WTC11 (cell line): Measurements from ENCODE around the gene KLHL25. TPM values are rescaled to one million over a fixed set of nuclear protein-coding genes. Genes with fewer than 3 reads are reported as not detected.

Experiments used
- ATAC-seq: fragments of 200-7000 bp; cut with Tn5 transposase; 2 replicates; pipeline ENCODE4 v1.10.0; 2021; ENCODE audit warnings: mild to moderate bottlenecking, moderate library complexity
- CTCF ChIA-PET: fragments of 300-600 bp; sonication (Branson Sonifier 250); formaldehyde crosslinking; loops from one replicate; lab custom pipeline; 2021; ENCODE audit warnings: antibody characterized with exemption; lab: Charles Lee
- POLR2A ChIA-PET: fragments of 350-600 bp; sonication (Branson Sonifier 250); formaldehyde crosslinking; loops from one replicate; lab custom pipeline; 2021; ENCODE audit warnings: antibody characterized with exemption; lab: Charles Lee
- DNase-seq: peaks from one replicate; pipeline ENCODE4 v3.0.0; 2021; ENCODE audit warnings: low spot score
- H3K27ac Mint-ChIP-seq: 2 replicates; pipeline ENCODE4 v1.8.0; 2021; ENCODE audit warnings: mixed read lengths
- H3K27me3 Mint-ChIP-seq: 2 replicates; pipeline ENCODE4 v1.8.0; 2021; ENCODE audit warnings: low read depth, mild to moderate bottlenecking, moderate library complexity, mixed read lengths
- H3K36me3 Mint-ChIP-seq: 2 replicates; pipeline ENCODE4 v1.8.0; 2021; ENCODE audit warnings: mixed read lengths
- H3K4me1 Mint-ChIP-seq: 2 replicates; pipeline ENCODE4 v1.8.0; 2022; ENCODE audit warnings: mixed read lengths
- H3K4me3 Mint-ChIP-seq: 2 replicates; pipeline ENCODE4 v1.8.0; 2021; ENCODE audit warnings: mild to moderate bottlenecking, moderate library complexity, mixed read lengths
- H3K9me3 Mint-ChIP-seq: 2 replicates; pipeline ENCODE4 v1.8.0; 2021; ENCODE audit warnings: mixed read lengths
- ATF2 ChIP-seq: sonication (generic); formaldehyde crosslinking; IDR thresholded peaks from 2 replicates; pipeline ENCODE4 v1.8.1; 2022; ENCODE audit warnings: low read depth, missing genetic modification reagents, borderline replicate concordance
- ATF3 ChIP-seq: sonication (generic); formaldehyde crosslinking; conservative IDR thresholded peaks from 2 replicates; pipeline ENCODE4 v1.8.1; 2022; ENCODE audit warnings: mild to moderate bottlenecking, missing genetic modification reagents
- CREM ChIP-seq: sonication (generic); formaldehyde crosslinking; IDR thresholded peaks from 2 replicates; pipeline ENCODE4 v1.8.1; 2022; ENCODE audit warnings: mild to moderate bottlenecking, missing genetic modification reagents, moderate library complexity
- E2F4 ChIP-seq: sonication (generic); formaldehyde crosslinking; IDR thresholded peaks from 2 replicates; pipeline ENCODE4 v1.8.1; 2022; ENCODE audit warnings: low read depth, mild to moderate bottlenecking, moderate library complexity, missing genetic modification reagents, borderline replicate concordance
- FOXK1 ChIP-seq: sonication (generic); formaldehyde crosslinking; IDR thresholded peaks from 2 replicates; pipeline ENCODE4 v1.8.0; 2022; ENCODE audit warnings: mild to moderate bottlenecking, moderate library complexity, missing genetic modification reagents
- HMGA2 ChIP-seq: fragments of 250-450 bp; sonication (Bioruptor Pico); IDR thresholded peaks from 2 replicates; pipeline ENCODE4 v1.4.0; 2021; ENCODE audit warnings: mild to moderate bottlenecking, moderate library complexity
- JAZF1 ChIP-seq: fragments of 250-450 bp; sonication (Bioruptor Pico); IDR thresholded peaks from 2 replicates; pipeline ENCODE4 v1.9.0; 2021; ENCODE audit warnings: moderate library complexity, mild to moderate bottlenecking, inconsistent platforms
- KAT7 ChIP-seq: sonication (generic); formaldehyde crosslinking; IDR thresholded peaks from 2 replicates; pipeline ENCODE4 v1.8.1; 2023; ENCODE audit warnings: missing genetic modification reagents, mild to moderate bottlenecking, borderline replicate concordance
- MAX ChIP-seq: sonication (generic); formaldehyde crosslinking; IDR thresholded peaks from 2 replicates; pipeline ENCODE4 v1.8.0; 2022; ENCODE audit warnings: mild to moderate bottlenecking, missing genetic modification reagents
- MLX ChIP-seq: sonication (generic); formaldehyde crosslinking; IDR thresholded peaks from 2 replicates; pipeline ENCODE4 v1.8.1; 2023; ENCODE audit warnings: mild to moderate bottlenecking, missing genetic modification reagents, moderate library complexity
- NFYB ChIP-seq: sonication (generic); formaldehyde crosslinking; conservative IDR thresholded peaks from 2 replicates; pipeline ENCODE4 v1.8.0; 2022; ENCODE audit warnings: low read depth, missing genetic modification reagents
- PRDM15 ChIP-seq: sonication (generic); formaldehyde crosslinking; IDR thresholded peaks from 2 replicates; pipeline ENCODE4 v1.8.0; 2022; ENCODE audit warnings: missing genetic modification reagents
- PRRX2 ChIP-seq: fragments of 250-450 bp; sonication (Bioruptor Pico); IDR thresholded peaks from 2 replicates; pipeline ENCODE4 v1.8.0; 2021; ENCODE audit warnings: mild to moderate bottlenecking
- SOX15 ChIP-seq: fragments of 250-450 bp; sonication (Bioruptor Pico); IDR thresholded peaks from 2 replicates; pipeline ENCODE4 v1.9.0; 2021; ENCODE audit warnings: mild to moderate bottlenecking
- ZBTB43 ChIP-seq: sonication (generic); formaldehyde crosslinking; IDR thresholded peaks from 2 replicates; pipeline ENCODE4 v1.8.1; 2023; ENCODE audit warnings: mild to moderate bottlenecking, missing genetic modification reagents
- ZMAT4 ChIP-seq: fragments of 250-450 bp; sonication (Bioruptor Pico); IDR thresholded peaks from 2 replicates; pipeline ENCODE4 v1.9.0; 2021; ENCODE audit warnings: mild to moderate bottlenecking
- ZNF121 ChIP-seq: sonication (generic); formaldehyde crosslinking; IDR thresholded peaks from 2 replicates; pipeline ENCODE4 v1.8.0; 2023; ENCODE audit warnings: missing genetic modification reagents
- ZNF138 ChIP-seq: sonication (generic); formaldehyde crosslinking; conservative IDR thresholded peaks from 2 replicates; pipeline ENCODE4 v1.8.1; 2022; ENCODE audit warnings: mild to moderate bottlenecking, moderate library complexity, missing genetic modification reagents
- ZNF281 ChIP-seq: sonication (generic); formaldehyde crosslinking; IDR thresholded peaks from 2 replicates; pipeline ENCODE4 v1.8.0; 2023; ENCODE audit warnings: mild to moderate bottlenecking, missing genetic modification reagents
- total RNA-seq: library from RNA; stranded (reverse); gene quantifications from 3 replicates; pipeline ENCODE4 v1.2.3, GENCODE V29; 2021

KLHL25 gene
- total RNA-seq, 1 experiment from 2014 or later = 14.1 TPM

GRCh38 chr15:85785887-85786780, 8.6 kb downstream of the KLHL25 start (continued):
- TF ChIP-seq PRDM15 (no peak), MAX (CRISPR knock-in tag) (no peak), HMGA2 (CRISPR knock-in tag) (no peak), PRRX2 (CRISPR knock-in tag) (no peak), MLX (CRISPR knock-in tag) (no peak), ATF2 (CRISPR knock-in tag) (no peak), CREM (no peak), ZBTB43 (CRISPR knock-in tag) (no peak), SOX15 (CRISPR knock-in tag) (no peak), ZNF281 (CRISPR knock-in tag) (no peak), NFYB (CRISPR knock-in tag) (no peak), ZNF138 (no peak), ZMAT4 (CRISPR knock-in tag) (no peak), ATF3 (CRISPR knock-in tag) (no peak)

- no peaks in the 10 kb centered on the region for H3K27me3 Mint-ChIP-seq
- peaks cover 55% of the 10 kb centered on the region for H3K4me1 Mint-ChIP-seq
- H3K4me3 Mint-ChIP-seq = no peak overlapping the region
- CTCF ChIA-PET = no interaction called here
- DNase-seq = no peak
- ATAC-seq = no peak
- POLR2A ChIA-PET = no interaction called here
- peak overlapping the region; percentile 41 for H3K27ac Mint-ChIP-seq
- H3K9me3 Mint-ChIP-seq = no peaks in the 10 kb centered on the region
- no peaks in the 10 kb centered on the region for H3K36me3 Mint-ChIP-seq
- no peak for TF ChIP-seq ZNF121 (CRISPR knock-in tag)
- no peak for TF ChIP-seq ZNF281 (CRISPR knock-in tag)
- TF ChIP-seq MLX (CRISPR knock-in tag) = no peak
- TF ChIP-seq FOXK1 (CRISPR knock-in tag) = no peak
- TF ChIP-seq JAZF1 = no peak
- no peak for TF ChIP-seq E2F4
- TF ChIP-seq KAT7 = no peak
Observed at GRCh38 chr15:85782064-85782463, 12.7 kb downstream of the KLHL25 start.
